CD4-positive, alpha-beta T cell (primary cell): ENCODE results near the gene ZFYVE1. TPM values are rescaled to one million over a fixed set of nuclear protein-coding genes. Genes with fewer than 3 reads are reported as not detected.

Experiments used
- ATAC-seq: fragments of 200-7000 bp; cut with Tn5 transposase; one replicate; pipeline ENCODE4 v1.10.0; 2022; ENCODE audit warnings: mild to moderate bottlenecking; ENCODE audit not compliant: poor library complexity
- CTCF ChIA-PET: fragments of 350-600 bp; sonication (Branson Sonifier 250); formaldehyde crosslinking; loops from one replicate; lab custom pipeline; 2021; ENCODE audit warnings: antibody characterized with exemption, inconsistent platforms; lab: Charles Lee
- POLR2A ChIA-PET: fragments of 350-600 bp; sonication (Branson Sonifier 250); formaldehyde crosslinking; loops from one replicate; lab custom pipeline; 2021; ENCODE audit warnings: antibody characterized with exemption, inconsistent platforms; lab: Charles Lee
- DNase-seq, 14 experiments: peaks; one replicate each; pipeline ENCODE4 v3.0.0-alpha.2; 2013 to 2020; ENCODE audit warnings: mixed read lengths in 2 of 14
- H3K27ac ChIP-seq, 2 donors: one replicate each; pipeline versions ENCODE4 v1.5.1 to v1.7.0; 2013; ENCODE audit warnings: low read length in 2 of 2, low read depth in 1 of 2, mild to moderate bottlenecking in 1 of 2
- H3K27me3 ChIP-seq, 2 experiments: 1 replicate in 1 of 2; 2 replicates in 1 of 2; pipeline versions ENCODE4 v1.6.1 to v1.7.0; 2013; ENCODE audit warnings: low read length in 2 of 2, control low read depth in 1 of 2, mild to moderate bottlenecking in 1 of 2, moderate library complexity in 1 of 2; ENCODE audit not compliant: insufficient read depth in 2 of 2, control insufficient read depth in 1 of 2
- H3K36me3 ChIP-seq: one replicate; pipeline ENCODE4 v1.6.1; 2013; ENCODE audit warnings: low read length, control low read depth; ENCODE audit not compliant: insufficient read depth
- H3K4me1 ChIP-seq: one replicate; pipeline ENCODE4 v1.6.1; 2013; ENCODE audit warnings: low read length, control low read depth; ENCODE audit not compliant: insufficient read depth
- H3K4me3 ChIP-seq: one replicate; pipeline ENCODE4 v1.5.1; 2013; ENCODE audit warnings: mild to moderate bottlenecking, low read length, moderate library complexity
- H3K9me3 ChIP-seq, 2 experiments: 1 replicate in 1 of 2; 2 replicates in 1 of 2; pipeline versions ENCODE4 v1.6.1 to v1.7.0; 2013; ENCODE audit warnings: low read length in 2 of 2, mild to moderate bottlenecking in 2 of 2, control low read depth in 1 of 2, moderate library complexity in 1 of 2; ENCODE audit not compliant: control insufficient read depth in 1 of 2, insufficient read depth in 1 of 2
- H3K27ac Mint-ChIP-seq: one replicate; pipeline ENCODE4 v1.8.0; 2020; ENCODE audit warnings: mixed read lengths
- H3K27me3 Mint-ChIP-seq: one replicate; pipeline ENCODE4 v1.8.0; 2021; ENCODE audit warnings: mixed read lengths
- H3K36me3 Mint-ChIP-seq: one replicate; pipeline ENCODE4 v1.8.0; 2021; ENCODE audit warnings: low read depth, mixed read lengths
- H3K4me1 Mint-ChIP-seq: one replicate; pipeline ENCODE4 v1.8.0; 2021; ENCODE audit warnings: low read depth, mixed read lengths
- H3K4me3 Mint-ChIP-seq: one replicate; pipeline ENCODE4 v1.8.0; 2020; ENCODE audit warnings: mild to moderate bottlenecking, mixed read lengths
- H3K9me3 Mint-ChIP-seq: one replicate; pipeline ENCODE4 v1.8.0; 2020; ENCODE audit warnings: mixed read lengths
- intact Hi-C, 2 experiments: fragments of 100-400 bp; cut with DNase I in 1 of 2; cut with micrococcal nuclease in 1 of 2; formaldehyde crosslinking; loops; one replicate each; pipeline versions ENCODE4 v1.15.1 to v1.9.0; 2023 to 2025; cut with DNase I, micrococcal nuclease
- total RNA-seq, 174 experiments: library from RNA in 2 of 174; stranded (reverse) in 2 of 174; gene quantifications; one replicate each; pipeline ENCODE4 v1.2.3 and lab custom pipeline; 2021 to 2026
- TF ChIP-seq, protein P1 (sequence below): fragments of 200-600 bp; IDR thresholded peaks from one replicate; pipeline ENCODE4 v1.8.0; 2022; ENCODE audit warnings: antibody characterized with exemption, mild to moderate bottlenecking

The ZFYVE1 gene
- total RNA-seq, 2 experiments from 2014 or later: 9.3 to 10.9 TPM

DNA sequence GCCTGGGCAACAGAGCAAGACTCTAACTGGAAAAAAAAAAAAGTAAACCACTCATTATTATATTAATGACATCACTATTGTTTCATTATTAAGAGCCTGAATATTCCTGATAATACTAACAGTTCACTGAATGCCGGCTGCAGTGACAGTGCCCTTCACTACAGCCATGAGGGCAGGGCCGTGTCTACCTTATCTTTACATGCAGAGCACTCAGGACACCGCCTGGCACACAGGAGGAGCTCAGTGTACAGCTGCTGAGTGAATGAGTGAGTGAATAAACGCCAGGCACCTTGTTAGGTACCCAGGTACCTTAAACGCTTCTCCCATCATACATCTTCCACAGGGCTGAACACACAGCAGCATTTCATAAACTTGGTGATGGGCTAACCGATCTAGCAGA lies 23.2 kb downstream of the ZFYVE1 start:
- Mint-ChIP-seq H3K4me3 (no peak overlapping the region), H3K4me1 (peaks cover 11% of the 10 kb centered on the region), H3K27me3 (no peaks in the 10 kb centered on the region), H3K9me3 (no peaks in the 10 kb centered on the region), H3K36me3 (peaks cover 68% of the 10 kb centered on the region), H3K27ac (no peak overlapping the region)
- DNase-seq (no peak), ATAC-seq (no peak)
- no peaks in the 10 kb centered on the region for H3K27me3 ChIP-seq
- ChIA-PET CTCF (no interaction called here), POLR2A (no interaction called here)
- no peak overlapping the region for H3K27ac ChIP-seq
- intact Hi-C loops: no loop called here
- H3K9me3 ChIP-seq: no peaks in the 10 kb centered on the region
- peaks cover 39% of the 10 kb centered on the region for H3K36me3 ChIP-seq
- TF ChIP-seq, protein P1, sequence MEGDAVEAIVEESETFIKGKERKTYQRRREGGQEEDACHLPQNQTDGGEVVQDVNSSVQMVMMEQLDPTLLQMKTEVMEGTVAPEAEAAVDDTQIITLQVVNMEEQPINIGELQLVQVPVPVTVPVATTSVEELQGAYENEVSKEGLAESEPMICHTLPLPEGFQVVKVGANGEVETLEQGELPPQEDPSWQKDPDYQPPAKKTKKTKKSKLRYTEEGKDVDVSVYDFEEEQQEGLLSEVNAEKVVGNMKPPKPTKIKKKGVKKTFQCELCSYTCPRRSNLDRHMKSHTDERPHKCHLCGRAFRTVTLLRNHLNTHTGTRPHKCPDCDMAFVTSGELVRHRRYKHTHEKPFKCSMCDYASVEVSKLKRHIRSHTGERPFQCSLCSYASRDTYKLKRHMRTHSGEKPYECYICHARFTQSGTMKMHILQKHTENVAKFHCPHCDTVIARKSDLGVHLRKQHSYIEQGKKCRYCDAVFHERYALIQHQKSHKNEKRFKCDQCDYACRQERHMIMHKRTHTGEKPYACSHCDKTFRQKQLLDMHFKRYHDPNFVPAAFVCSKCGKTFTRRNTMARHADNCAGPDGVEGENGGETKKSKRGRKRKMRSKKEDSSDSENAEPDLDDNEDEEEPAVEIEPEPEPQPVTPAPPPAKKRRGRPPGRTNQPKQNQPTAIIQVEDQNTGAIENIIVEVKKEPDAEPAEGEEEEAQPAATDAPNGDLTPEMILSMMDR: no peak
- H3K4me1 ChIP-seq: no peaks in the 10 kb centered on the region
- H3K4me3 ChIP-seq: no peak overlapping the region

DNA sequence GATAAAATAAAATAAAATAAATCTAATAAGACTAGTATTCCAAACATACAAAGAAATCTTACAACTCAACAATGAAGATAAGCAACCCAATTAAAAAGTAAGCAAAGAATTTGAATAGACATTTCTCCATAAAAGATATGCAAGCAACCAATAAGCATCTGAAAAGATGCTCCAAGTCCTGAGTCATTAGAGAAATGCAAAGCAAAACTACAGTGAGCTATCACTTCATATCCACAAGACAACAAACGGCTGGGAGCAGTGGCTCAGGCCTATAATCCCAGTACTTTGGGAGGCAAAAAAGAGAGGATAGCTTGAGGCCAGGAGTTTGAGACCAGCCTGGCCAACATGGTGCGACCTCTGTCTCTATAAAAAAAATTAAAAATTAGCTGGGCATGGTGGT lies 26.8 kb downstream of the ZFYVE1 start:
- TF ChIP-seq, protein P1: no peak
- CTCF ChIA-PET: no interaction called here
- POLR2A ChIA-PET: no interaction called here
- peaks cover 78% of the 10 kb centered on the region for H3K36me3 Mint-ChIP-seq
- H3K4me1 Mint-ChIP-seq: peaks cover 11% of the 10 kb centered on the region
- no peaks in the 10 kb centered on the region for H3K9me3 ChIP-seq
- H3K36me3 ChIP-seq: peaks cover 46% of the 10 kb centered on the region
- no peak overlapping the region for H3K27ac ChIP-seq
- H3K9me3 Mint-ChIP-seq: no peaks in the 10 kb centered on the region
- no peak overlapping the region for H3K4me3 ChIP-seq
- DNase-seq (no peak), ATAC-seq (no peak)
- no peak overlapping the region for H3K4me3 Mint-ChIP-seq
- no peaks in the 10 kb centered on the region for H3K27me3 Mint-ChIP-seq
- H3K27ac Mint-ChIP-seq: no peak overlapping the region
- H3K4me1 ChIP-seq: no peaks in the 10 kb centered on the region
- H3K27me3 ChIP-seq: no peaks in the 10 kb centered on the region
- intact Hi-C loops: no loop called here

DNA sequence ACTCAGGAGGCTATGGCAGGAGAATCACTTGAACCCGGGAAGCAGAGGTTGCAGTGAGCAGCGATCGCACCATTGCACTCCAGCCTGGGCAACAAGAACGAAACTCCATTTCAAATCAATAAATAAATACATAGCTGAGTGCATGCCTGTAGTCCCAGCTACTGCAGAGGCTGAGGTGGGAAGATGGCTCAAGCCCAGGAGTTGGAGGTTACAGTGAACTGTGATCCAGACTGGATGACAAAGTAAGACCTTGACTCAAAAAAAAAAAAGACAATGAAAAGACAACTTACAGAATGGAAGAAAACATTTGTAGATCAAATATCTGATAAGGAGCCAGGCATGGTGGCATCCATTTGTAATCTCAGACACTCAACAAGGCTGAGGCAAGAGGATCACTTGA lies 27.6 kb downstream of the ZFYVE1 start:
- intact Hi-C loops: no loop called here
- ChIA-PET CTCF (no interaction called here), POLR2A (no interaction called here)
- Mint-ChIP-seq H3K27ac (no peak overlapping the region), H3K4me3 (no peak overlapping the region), H3K9me3 (no peaks in the 10 kb centered on the region), H3K4me1 (peaks cover 11% of the 10 kb centered on the region), H3K27me3 (no peaks in the 10 kb centered on the region), H3K36me3 (peaks cover 82% of the 10 kb centered on the region)
- Histone ChIP-seq H3K27ac (no peak overlapping the region), H3K9me3 (no peaks in the 10 kb centered on the region), H3K4me1 (no peaks in the 10 kb centered on the region), H3K36me3 (peaks cover 46% of the 10 kb centered on the region), H3K27me3 (no peaks in the 10 kb centered on the region), H3K4me3 (no peak overlapping the region)
- TF ChIP-seq, protein P1: no peak
- DNase-seq: no peak
- ATAC-seq: no peak
